22Rv1 (cell line): Measurements from ENCODE around the gene WNT5B.

Experiments
- ZFX ChIP-seq: fragments of 450-650 bp; IDR thresholded peaks from 2 replicates; pipeline ENCODE4 v1.6.1; 2017; ENCODE audit warnings: antibody characterized with exemption, borderline replicate concordance
- TF ChIP-seq, protein P1 (sequence below): fragments of 450-650 bp; IDR thresholded peaks from 2 replicates; pipeline ENCODE4 v1.5.1; 2017; ENCODE audit warnings: mild to moderate bottlenecking

DNA sequence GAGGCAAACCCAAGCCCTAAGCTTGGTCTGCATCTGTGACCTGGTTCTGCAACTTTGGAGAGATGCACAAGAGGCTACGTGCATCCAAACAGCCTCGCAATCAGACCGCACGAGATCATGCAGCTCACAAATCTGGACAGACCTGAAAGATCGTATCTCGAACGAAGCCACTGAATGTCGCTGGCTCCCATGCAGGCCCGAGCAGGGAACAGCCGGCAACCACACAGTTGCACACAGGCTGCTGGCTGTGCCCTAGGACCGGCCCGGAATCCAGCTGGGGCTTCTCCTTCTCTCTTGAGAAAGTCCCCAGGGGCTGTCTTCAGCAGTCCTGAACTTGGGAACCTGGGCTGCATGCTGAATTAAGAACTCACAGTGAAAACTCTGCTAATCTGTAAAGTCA is 27.9 kb downstream of the WNT5B start:
- TF ChIP-seq, protein P1, sequence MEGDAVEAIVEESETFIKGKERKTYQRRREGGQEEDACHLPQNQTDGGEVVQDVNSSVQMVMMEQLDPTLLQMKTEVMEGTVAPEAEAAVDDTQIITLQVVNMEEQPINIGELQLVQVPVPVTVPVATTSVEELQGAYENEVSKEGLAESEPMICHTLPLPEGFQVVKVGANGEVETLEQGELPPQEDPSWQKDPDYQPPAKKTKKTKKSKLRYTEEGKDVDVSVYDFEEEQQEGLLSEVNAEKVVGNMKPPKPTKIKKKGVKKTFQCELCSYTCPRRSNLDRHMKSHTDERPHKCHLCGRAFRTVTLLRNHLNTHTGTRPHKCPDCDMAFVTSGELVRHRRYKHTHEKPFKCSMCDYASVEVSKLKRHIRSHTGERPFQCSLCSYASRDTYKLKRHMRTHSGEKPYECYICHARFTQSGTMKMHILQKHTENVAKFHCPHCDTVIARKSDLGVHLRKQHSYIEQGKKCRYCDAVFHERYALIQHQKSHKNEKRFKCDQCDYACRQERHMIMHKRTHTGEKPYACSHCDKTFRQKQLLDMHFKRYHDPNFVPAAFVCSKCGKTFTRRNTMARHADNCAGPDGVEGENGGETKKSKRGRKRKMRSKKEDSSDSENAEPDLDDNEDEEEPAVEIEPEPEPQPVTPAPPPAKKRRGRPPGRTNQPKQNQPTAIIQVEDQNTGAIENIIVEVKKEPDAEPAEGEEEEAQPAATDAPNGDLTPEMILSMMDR = no peak
- no peak for TF ChIP-seq ZFX
